Right lobe of liver (tissue), 6 donors: ENCODE data around the gene HOXD1. TPM values are rescaled to one million over a fixed set of nuclear protein-coding genes. Genes with fewer than 3 reads are reported as not detected.

Source experiments
- ATAC-seq, 4 donors: fragments of 200-7000 bp; cut with Tn5 transposase; one replicate each; pipeline ENCODE4 v1.9.1; 2020; ENCODE audit warnings: mild to moderate bottlenecking in 4 of 4, moderate library complexity in 4 of 4
- DNase-seq, 3 donors: peaks; one replicate each; pipeline ENCODE4 v3.0.0-alpha.2; 2020
- H3K27ac ChIP-seq, 3 donors: fragments of 200-600 bp; one replicate each; pipeline ENCODE4 v1.8.0; 2022
- H3K27me3 ChIP-seq, 2 donors: fragments of 200-600 bp; one replicate each; pipeline ENCODE4 v1.8.0; 2022
- H3K36me3 ChIP-seq, 4 donors: fragments of 200-600 bp; sonication (generic) in 1 of 4; one replicate each; pipeline versions ENCODE4 v1.5.1 to v1.8.0; 2017 to 2022; ENCODE audit warnings: control low read depth in 1 of 4
- H3K4me1 ChIP-seq, 4 donors: fragments of 200-600 bp; sonication (generic) in 1 of 4; one replicate each; pipeline versions ENCODE4 v1.5.1 to v1.8.0; 2017 to 2022; ENCODE audit warnings: control low read depth in 1 of 4
- H3K4me3 ChIP-seq, 3 donors: fragments of 200-600 bp; one replicate each; pipeline ENCODE4 v1.8.0; 2022
- H3K9me3 ChIP-seq, 4 donors: fragments of 200-600 bp; sonication (generic) in 1 of 4; one replicate each; pipeline versions ENCODE4 v1.5.1 to v1.8.0; 2017 to 2022; ENCODE audit warnings: control low read depth in 1 of 4
- POLR2A ChIP-seq: fragments of 450-650 bp; IDR thresholded peaks from one replicate; pipeline ENCODE4 v1.6.1; 2017; ENCODE audit warnings: antibody characterized with exemption, mild to moderate bottlenecking
- WGBS: methylation state at CpG from one replicate; pipeline ENCODE4 v1.1.6; 2018; ENCODE audit warnings: low coverage, low lambda C conversion rate; ENCODE audit not compliant: insufficient coverage; ENCODE audit errors: missing lambda C conversion rate; 5-methylcytosine and 5-hydroxymethylcytosine counted together
- intact Hi-C, 2 donors: fragments of 100-400 bp; cut with DNase I; formaldehyde crosslinking; loops; one replicate each; pipeline versions ENCODE4 v1.11.2 to v1.14.1; 2022
- total RNA-seq, 6 experiments: library from RNA; depleted of rRNA in 2 of 6; stranded (reverse); fragments of >200 nt in 2 of 6; fragmentation: NEBNext Ultra II Directional in 3 of 6; extraction: Animal tissue kit (Norgen Biotek cat#: 25700) in 3 of 6; gene quantifications; one replicate each; pipeline versions ENCODE4 v1.1.0 to v1.2.4, GENCODE V29; 2016 to 2023
- TF ChIP-seq, protein P1 (sequence below), 4 donors: fragments of 200-600 bp in 3 of 4; fragments of 450-650 bp in 1 of 4; IDR thresholded peaks; one replicate each; pipeline versions ENCODE4 v1.5.1 to v1.8.0; 2016 to 2022; ENCODE audit warnings: antibody characterized with exemption in 4 of 4, mild to moderate bottlenecking in 2 of 4
- donor health status: DM: no; HTN: yes; CAD: no.
- donor health status: DM: no; HTN: no; CAD: no.
- donor health status: DM: no; HTN: no; CAD: no.
- donor health status: DM: no; HTN: yes; CAD: no.
- donor health status: DM: no; HTN: yes; CAD: no.

The HOXD1 gene
- total RNA-seq, 6 experiments from 2014 or later, result not detected

DNA sequence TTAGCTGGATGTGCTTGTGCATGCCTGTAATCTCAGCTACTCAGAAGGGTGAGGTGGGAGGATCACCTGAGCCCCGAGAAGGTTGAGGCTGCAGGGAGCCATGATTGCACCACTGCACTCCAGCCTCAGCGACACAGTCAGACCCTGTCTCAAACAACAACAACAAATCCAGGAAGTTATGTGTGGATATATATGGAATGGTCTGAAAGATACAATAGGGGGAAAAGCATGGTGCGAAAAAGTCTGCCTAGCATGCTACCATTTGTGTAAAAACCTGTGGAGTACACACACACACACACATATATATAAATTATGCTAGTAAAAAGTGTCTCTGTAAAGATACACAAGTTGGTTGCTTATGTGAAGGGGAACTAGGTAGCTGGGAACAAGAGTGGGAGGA, 6.9 kb upstream of the HOXD1 start:
- WGBS, result 40% methylated on average over 3 of the region's 3 CpGs
- intact Hi-C loops, result no loop called here
- DNase-seq (no peak), ATAC-seq (no peak)
- no peaks in the 10 kb centered on the region for H3K36me3 ChIP-seq
- H3K4me3 ChIP-seq, result no peak overlapping the region
- no peaks in the 10 kb centered on the region for H3K9me3 ChIP-seq
- H3K27ac ChIP-seq, result no peak overlapping the region
- H3K27me3 ChIP-seq, result peaks cover 5 to 25% of the 10 kb centered on the region in 2 donors
- TF ChIP-seq, protein P1, sequence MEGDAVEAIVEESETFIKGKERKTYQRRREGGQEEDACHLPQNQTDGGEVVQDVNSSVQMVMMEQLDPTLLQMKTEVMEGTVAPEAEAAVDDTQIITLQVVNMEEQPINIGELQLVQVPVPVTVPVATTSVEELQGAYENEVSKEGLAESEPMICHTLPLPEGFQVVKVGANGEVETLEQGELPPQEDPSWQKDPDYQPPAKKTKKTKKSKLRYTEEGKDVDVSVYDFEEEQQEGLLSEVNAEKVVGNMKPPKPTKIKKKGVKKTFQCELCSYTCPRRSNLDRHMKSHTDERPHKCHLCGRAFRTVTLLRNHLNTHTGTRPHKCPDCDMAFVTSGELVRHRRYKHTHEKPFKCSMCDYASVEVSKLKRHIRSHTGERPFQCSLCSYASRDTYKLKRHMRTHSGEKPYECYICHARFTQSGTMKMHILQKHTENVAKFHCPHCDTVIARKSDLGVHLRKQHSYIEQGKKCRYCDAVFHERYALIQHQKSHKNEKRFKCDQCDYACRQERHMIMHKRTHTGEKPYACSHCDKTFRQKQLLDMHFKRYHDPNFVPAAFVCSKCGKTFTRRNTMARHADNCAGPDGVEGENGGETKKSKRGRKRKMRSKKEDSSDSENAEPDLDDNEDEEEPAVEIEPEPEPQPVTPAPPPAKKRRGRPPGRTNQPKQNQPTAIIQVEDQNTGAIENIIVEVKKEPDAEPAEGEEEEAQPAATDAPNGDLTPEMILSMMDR (IDR thresholded peaks at IDR 0.05), result no peak
- no peak for TF ChIP-seq POLR2A
- no peaks in the 10 kb centered on the region for H3K4me1 ChIP-seq

DNA sequence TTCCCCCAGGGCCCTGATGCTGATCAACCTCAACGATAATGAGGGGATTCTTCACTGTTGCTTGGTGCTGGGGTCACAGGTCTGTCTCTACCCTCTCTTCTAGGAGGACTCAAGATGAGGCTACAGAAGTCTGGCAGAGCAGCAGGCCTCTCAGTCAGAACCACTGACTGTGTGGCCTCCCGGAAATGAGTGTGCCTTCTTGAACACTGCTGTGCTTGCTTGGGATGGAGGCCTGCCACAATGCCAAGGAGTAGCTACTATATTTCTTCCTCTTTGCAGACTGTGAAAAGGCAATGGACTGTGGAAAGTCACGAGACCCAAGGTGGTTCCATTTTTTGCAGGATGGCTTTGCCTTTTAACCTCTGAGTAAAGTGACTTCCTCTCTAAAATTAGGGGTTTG, 5.8 kb upstream of the HOXD1 start:
- intact Hi-C loops, result no loop called here
- TF ChIP-seq POLR2A, result no peak
- TF ChIP-seq, protein P1 (IDR thresholded peaks at IDR 0.05), result no peak
- DNase-seq (no peak), ATAC-seq (no peak)
- Histone ChIP-seq H3K4me3 (no peak overlapping the region), H3K27me3 (peaks cover 5 to 19% of the 10 kb centered on the region in 2 donors), H3K27ac (no peak overlapping the region), H3K9me3 (no peaks in the 10 kb centered on the region), H3K36me3 (no peaks in the 10 kb centered on the region), H3K4me1 (peaks cover 0 to 2% (median 0%) of the 10 kb centered on the region in 4 donors)
- 71% methylated on average over 1 of the region's 3 CpGs for WGBS

DNA sequence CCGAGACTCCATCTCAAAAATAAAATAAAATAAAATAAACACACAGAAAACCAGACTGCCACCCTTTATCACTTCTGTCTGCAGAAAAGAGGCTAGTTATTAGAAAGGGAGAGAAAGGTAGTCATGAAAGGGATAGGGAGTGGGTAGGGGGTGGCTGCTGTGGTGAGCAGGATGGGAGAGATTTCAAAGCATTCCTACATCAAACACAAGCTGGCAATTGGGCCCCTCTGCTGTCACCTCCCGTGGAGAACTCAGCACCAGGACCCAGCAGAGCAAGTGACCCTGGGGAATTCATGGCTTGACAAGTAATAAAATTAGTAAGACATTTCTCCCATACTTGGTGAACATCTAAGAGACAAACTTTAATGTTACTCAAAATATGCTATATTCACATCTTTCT, 3.7 kb upstream of the HOXD1 start:
- WGBS, result 34% methylated on average over 2 of the region's 2 CpGs
- no peak for TF ChIP-seq POLR2A
- TF ChIP-seq, protein P1 (IDR thresholded peaks at IDR 0.05), result no peak
- peaks cover 0 to 19% of the 10 kb centered on the region in 2 donors for H3K27me3 ChIP-seq
- DNase-seq (no peak), ATAC-seq (no peak)
- peaks cover 0 to 14% (median 0%) of the 10 kb centered on the region in 4 donors for H3K4me1 ChIP-seq
- no peaks in the 10 kb centered on the region for H3K9me3 ChIP-seq
- no peaks in the 10 kb centered on the region for H3K36me3 ChIP-seq
- H3K4me3 ChIP-seq, result no peak overlapping the region
- intact Hi-C loops, result no loop called here
- no peak overlapping the region for H3K27ac ChIP-seq

DNA sequence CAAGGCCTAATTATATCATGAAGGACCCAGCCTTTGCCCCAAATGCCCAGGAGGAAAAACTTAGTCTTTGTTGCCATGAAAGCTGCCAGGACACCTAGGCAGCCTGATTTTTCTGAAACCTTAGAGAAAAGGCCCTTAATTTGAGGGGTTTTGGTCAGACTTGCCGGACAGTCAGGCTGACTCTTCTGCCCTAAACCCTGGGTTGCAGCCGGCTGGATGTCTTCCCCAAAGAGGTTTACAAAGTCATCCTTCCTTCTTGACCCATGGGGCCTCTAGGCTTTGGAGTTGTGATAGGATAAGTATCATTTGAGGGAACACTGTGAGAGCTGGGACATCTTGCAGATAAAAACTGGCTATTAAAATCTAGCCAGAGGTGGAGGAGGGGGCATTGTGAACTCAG, 2.4 kb upstream of the HOXD1 start:
- WGBS, result 73% methylated on average over 2 of the region's 2 CpGs
- Histone ChIP-seq H3K4me1 (peaks cover 0 to 14% (median 0%) of the 10 kb centered on the region in 4 donors), H3K36me3 (no peaks in the 10 kb centered on the region), H3K9me3 (no peaks in the 10 kb centered on the region), H3K27me3 (peaks cover 5 to 30% of the 10 kb centered on the region in 2 donors), H3K4me3 (no peak overlapping the region), H3K27ac (no peak overlapping the region)
- ATAC-seq (no peak), DNase-seq (no peak)
- intact Hi-C loops, result no loop called here
- TF ChIP-seq POLR2A, result no peak
- TF ChIP-seq, protein P1 (IDR thresholded peaks at IDR 0.05), result no peak
